GM21515 (cell line): ENCODE results near the gene PRSS38.

Experiments
- ATAC-seq: cut with Tn5 transposase; IDR thresholded peaks from one replicate; pipeline ENCODE4 v1.9.1; 2021; ENCODE audit not compliant: unreplicated experiment

PRSS38 gene

DNA sequence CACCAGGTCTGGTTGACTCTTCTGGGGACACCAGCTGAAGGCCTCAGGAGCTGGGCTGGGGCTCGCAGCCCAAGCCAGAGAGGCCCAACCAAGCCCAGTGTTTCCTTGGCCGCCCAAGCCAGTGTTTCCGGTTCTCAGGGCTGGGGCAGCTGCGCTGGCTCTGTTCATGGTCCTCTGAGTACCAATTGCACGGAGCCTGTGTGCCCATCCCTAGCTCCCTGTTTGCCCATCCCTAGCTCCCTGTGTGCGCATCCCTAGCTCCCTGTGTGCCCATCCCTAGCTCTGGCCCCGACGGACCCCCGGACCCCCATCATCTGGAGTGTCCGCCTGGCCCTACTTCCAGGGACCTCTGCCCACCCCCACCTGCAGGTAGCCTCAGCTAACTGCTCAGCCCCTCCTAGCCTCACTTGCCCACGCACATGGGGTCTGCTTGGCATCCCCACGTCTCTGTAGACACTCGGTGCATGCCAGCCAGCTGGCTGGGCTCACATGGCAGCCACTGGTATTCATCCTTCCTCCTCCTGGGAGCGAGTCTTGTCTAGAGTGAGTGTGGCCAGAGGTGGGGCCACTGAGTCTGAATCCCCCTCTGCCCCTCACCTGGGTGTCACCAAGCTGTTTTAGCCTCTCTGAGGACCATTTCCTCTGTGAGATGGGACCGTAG, 68.3 kb downstream of the PRSS38 start:
- ATAC-seq: no peak

DNA sequence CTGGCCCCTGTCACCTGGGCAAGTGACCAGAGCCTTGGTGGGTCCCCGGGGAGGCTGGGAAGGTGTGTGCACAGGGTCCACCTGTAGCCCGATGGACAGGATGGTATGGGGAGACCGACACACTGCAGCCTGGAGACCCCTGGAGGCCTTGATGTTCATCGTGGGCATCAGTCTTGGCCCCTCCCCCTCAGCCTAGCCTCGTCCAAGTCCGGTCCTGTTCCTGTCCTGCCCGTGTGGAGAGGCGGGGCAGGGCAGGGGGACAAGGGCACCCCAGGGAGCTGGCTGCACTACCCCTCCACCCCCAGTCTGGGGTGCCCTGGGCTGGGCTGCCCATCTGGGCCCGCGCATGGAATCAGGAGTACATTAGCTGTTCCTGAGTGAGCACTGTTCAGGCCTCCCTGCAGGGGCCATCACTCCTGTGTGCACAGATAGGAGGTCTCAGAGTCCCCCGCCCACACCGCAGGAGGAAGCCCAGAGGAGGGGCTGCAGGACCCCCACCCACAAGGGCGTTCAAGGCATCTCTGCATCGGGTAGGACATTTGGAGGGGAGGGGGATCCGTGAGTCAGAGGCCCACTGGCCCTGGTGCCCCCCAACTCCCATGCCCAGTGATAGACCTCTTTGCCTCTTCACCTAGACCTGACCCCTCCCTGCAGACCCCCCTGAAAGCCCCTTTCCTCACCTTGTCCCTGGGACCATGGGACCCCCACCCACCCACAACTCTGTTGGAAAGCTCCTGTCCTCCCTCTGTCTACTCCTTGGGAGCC, 69.1 kb downstream of the PRSS38 start:
- ATAC-seq: no peak

DNA sequence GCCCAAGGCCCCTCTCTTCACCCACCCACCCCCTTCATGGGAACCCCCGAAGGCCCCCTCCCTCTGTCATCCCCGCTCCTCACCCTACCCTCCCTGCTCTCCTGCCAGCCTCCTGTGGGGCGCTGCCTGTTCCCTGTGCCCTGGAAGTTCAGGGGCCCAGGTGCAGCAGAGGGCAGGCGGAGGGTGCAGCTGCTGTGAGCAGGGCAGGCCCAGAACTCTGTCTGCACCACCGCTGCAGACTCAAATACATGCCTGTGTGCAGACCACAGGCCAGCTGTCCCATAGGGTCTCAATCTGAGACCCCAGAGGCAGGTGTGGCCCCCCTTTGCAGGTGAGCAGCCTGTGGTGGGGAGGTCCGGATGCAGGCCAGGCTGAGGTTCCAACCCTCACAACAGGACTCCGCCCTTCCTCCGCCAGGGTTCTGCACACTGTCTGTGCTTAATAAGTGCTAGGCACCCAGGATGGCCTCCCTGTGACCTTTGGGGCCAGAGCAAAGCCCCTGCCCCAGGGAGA, 69.7 kb downstream of the PRSS38 start:
- ATAC-seq: no peak

DNA sequence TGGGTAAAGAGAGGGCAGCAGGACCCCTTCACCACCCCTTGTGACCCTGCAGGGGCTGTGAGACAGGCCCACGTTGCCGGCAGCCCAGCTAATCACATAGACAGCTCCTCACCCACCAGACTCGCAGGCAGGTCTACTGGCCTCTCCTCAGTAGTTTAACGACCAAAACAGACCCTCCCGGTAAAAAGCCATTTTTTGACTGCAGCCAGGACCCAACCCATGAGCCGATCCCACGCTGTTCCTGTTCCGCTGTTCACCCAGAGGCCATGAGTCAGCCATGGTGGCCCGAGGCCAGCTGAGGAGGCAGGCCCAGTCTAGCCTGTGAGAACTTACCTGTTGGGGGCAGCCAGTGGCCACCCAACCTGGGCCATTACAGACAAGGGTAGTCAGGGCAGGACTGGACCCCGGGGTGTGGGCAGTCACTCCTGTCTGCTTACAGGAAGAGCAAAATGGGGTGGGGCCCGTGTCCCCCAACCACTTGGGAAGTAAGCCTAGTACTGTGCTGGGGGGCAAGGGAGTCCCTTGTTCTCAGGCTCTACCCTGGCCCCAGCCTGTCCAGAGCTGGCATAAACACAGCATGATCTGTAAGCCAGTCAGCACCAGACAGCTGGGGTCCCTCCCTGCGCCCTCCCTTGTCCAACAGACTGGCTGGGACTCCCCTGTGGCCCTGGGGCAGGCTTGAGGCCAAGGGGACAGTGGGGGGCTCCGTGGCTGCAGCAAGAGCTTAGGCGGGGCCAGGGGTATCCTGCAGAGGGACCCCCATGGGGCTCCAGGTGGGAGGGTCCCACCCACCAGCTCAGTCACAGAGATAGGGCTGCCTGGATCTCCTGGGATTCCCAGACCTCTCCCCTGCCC, 70.4 kb downstream of the PRSS38 start:
- ATAC-seq: no peak

GRCh38 chr1:227886503-227886961, 71.1 kb downstream of the PRSS38 start:
- no peak for ATAC-seq

- ATAC-seq: no peak
These were observed 71.7 kb downstream of the PRSS38 start for GRCh38 chr1:227886993-227887696.

- ATAC-seq: no peak
These were observed 72.4 kb downstream of the PRSS38 start for GRCh38 chr1:227887697-227888403.

DNA sequence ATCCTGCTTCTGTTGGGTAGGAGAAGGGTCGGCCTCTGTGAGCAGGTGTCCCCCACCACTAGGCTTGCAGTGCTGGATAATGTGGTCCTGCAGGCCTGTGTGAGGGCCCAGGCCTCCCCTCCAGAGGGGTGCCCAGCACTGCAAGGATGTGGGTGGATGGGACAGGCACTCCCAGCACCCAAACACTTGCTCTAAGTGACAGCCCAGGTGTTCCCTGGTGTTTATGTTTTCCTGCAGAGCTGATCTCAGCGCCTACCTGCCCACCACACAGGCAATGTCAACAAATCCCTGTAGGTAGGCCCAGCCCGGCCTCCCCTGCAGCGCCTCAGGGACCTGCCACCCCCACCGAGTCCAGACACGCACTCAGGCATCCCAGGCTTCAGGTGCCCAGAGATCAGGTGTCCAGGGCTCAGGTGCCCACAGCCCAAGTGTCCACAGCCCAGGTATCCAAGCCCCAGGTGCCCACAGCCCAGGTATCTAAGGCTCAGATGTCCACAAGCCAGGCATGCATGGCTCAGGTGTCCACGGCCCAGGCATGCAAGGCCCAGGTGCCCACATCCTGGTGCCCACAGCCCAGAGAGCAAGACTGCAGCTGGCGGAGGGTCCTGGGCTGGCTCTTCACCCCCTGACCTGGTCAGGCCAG, 73.0 kb downstream of the PRSS38 start:
- no peak for ATAC-seq

DNA sequence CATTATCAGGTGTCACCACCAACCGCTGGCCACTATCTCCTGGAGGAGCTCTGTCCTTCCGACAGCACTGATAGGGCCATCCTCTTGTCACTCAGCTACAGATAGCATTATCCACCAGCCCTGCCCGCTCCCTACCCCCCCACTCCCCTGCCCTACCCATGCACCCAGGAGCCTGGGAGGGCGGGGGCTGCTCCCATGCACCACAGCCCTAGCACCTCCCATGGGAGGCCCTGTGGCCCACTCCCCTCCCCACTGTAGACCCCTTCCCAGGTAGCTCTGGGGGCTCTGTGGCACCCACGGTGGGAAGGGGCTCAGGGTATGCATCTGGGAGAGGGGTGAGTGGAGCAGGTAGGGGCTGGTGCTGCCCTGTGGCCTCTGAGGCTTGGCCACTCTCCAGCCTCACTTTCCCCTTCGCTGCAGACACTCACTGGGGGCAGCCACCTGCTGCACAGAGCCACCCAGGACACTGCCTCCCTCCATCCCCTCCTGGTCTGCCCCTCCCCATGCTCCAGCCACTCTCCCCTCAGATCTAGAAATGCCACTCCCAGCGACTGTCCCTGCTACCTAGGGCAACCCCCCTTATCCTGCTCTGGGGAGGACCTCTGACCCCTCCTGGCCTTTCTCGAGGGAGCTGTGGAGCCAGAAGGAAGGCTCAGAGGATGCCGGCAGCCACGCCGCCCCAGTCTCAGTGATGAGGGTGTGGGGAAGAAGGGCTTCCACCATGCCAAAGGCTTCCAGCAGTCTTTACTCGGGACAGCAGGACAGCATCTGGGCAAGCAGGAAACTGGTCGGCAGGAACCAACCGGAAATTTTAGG, 73.8 kb downstream of the PRSS38 start:
- ATAC-seq: no peak

GRCh38 chr1:227889863-227890405, 74.5 kb downstream of the PRSS38 start:
- ATAC-seq: no peak

DNA sequence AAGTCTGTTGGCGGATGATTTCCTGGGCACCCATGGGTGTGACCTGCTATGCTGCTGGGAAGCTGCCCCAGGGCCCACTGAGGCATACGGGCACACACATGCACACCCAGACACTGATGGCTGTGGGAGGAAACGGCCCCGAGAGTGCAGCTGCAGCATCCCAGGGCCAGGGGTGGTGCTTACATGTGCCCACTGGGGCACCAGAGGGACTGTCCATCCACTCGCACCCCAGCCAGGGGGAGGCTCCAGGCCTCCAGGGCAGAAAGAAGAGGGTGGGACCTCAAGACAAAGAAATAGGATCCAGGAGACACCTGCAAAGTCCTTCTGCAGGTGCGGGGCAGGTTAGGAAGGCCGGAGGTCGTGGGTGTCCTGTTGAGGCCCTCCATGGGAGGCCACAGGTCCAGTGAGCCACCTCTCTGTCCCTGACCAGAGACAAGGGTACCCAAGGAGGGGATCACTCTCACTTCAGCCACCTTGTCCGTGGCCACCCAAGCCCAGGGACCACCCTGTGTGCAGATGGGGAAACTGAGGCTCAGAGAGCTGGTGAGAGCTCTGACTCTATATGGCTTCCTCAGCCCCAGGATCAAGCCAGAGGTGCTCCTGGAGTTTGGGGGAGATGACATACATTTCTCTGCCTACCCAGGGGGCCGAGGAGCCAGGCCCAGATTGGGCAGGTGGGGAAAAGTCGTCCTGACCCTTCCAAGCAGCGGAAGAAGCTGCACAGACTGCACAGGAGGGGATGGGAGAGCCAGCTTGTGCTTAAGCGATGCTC, 75.2 kb downstream of the PRSS38 start:
- ATAC-seq: no peak

DNA sequence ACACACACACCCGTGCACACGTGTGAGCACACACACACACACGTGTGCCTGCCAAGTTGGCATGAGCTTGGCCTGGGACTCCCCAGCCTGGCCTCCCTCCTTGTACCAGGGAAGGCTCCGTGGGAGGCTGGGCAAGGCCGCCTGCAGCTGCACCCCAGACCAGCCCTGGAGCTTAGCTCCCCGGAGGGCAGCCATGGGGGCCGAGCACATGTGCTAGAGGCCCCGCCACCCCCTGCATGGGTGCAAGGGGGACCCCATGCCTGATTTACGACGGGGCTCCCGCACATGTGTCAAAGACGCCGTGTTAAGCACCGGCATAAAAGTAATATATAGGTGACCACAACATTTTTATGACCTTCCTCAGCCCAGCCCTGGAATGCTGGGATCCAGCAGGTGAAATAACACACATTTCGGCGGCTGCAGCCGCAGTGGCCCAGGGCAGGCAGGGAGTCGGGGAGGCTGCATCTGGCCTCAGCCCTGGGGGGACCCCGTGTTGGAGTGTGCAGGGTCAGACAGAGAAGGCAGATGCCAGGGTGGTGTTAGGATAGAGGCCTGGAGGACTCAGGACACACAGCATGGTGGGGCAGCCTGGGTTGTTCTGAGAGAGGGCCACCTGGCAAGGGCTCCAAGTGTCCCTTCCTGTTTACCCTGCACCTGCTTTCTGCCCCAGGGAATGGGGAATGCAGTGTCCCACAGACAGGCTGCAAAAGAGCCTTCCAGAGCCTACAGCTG, 75.9 kb downstream of the PRSS38 start:
- ATAC-seq: no peak

- ATAC-seq: no peak
These were observed 76.5 kb downstream of the PRSS38 start for GRCh38 chr1:227891955-227892488.

DNA sequence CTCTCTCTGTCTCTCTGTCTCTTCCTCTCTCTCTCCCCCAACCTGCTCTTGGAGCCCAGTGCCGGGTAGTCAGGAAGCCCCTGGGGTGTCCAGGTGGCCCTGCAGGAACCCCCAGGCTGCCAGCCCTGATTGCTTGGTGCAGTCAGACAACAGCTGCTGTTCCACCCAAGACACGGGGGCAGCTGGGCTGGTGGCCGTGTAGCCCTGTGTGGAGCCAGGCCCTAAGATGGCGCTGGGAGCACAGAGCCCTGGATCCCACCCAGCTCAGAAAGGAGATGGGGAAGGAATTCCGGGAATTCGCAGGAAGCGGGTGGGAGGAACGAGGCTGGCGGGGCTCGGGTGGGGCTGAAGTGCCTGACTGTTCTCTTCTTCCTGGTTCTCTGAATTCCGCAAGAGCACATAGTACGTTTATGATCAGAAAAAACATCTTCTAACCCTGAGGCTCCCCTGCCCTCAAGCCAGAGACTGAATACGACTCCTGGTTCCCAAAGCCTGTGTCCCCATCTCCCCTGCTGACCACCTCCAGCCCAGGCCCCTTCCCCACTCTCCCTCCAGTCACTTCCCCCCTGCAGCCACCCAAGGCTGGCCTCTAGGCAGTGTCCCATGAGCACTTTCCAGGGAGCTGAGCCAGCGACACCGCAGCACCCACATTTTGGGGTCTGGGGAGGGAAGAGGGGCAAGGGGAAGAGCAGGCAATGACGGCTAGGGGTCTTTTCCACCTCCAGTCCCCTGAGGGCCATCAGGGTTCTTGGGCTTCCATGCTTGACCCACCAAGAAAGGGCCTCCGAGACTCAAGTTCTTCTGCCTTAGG, 77.2 kb downstream of the PRSS38 start:
- no peak for ATAC-seq

- no peak for ATAC-seq
These were observed 77.9 kb downstream of the PRSS38 start for GRCh38 chr1:227893300-227893948.
